G401 (cell line): ENCODE results near the gene SLC19A1. TPM values are rescaled to one million over a fixed set of nuclear protein-coding genes. Genes with fewer than 3 reads are reported as not detected.

Experiments
- DNase-seq: peaks from one replicate; pipeline ENCODE4 v3.0.0-alpha.2; 2015; ENCODE audit warnings: low spot score
- in situ Hi-C: cut with HindIII; loops from 2 replicates; pipeline ENCODE4 v1.10.0; 2016; ENCODE audit warnings: low sequenced_read_pairs, mixed read lengths
- total RNA-seq: library from RNA; depleted of rRNA; stranded (reverse); fragments of >200 nt; shearing (Covaris generic); gene quantifications from 2 replicates; pipeline ENCODE4 v1.2.3, GENCODE V29; 2014; rRNA removed

SLC19A1 gene
- total RNA-seq, 1 experiment from 2014 or later: 15.4 TPM

DNA sequence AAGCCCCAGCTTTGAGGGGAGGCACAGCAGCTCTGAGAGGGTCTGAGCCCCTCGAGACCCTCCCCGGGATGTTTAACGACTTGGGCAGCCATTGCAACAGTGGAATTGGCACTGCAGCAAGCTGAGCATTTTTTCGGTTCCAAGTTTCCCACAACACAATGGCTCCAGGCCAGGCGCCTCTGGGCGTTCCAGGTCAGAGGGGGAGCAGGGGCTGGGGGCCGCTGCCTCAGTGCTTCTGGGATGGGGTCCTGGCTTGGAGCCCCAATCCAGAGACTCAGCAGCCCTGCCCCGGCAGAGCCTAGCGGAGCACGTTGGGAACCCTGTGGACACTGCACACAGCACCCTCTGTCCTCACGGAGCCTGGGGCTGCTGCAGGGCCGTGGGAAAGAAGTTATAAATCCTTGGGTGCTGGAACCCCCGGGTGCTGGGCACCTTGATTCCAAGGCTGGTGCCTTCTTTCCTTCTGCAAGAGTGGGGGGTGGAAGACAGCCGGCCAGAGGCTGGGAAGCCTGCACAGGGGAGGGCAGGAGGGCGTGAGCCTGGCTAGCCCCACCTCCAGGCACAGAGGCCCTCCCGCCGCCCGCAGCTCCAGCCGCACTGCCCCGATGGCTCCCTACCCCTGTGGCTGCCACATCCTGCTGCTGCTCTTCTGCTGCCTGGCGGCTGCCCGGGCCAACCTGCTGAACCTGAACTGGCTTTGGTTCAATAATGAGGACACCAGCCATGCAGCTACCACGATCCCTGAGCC lies 87.1 kb downstream of the SLC19A1 start:
- in situ Hi-C loops: no loop called here

DNA sequence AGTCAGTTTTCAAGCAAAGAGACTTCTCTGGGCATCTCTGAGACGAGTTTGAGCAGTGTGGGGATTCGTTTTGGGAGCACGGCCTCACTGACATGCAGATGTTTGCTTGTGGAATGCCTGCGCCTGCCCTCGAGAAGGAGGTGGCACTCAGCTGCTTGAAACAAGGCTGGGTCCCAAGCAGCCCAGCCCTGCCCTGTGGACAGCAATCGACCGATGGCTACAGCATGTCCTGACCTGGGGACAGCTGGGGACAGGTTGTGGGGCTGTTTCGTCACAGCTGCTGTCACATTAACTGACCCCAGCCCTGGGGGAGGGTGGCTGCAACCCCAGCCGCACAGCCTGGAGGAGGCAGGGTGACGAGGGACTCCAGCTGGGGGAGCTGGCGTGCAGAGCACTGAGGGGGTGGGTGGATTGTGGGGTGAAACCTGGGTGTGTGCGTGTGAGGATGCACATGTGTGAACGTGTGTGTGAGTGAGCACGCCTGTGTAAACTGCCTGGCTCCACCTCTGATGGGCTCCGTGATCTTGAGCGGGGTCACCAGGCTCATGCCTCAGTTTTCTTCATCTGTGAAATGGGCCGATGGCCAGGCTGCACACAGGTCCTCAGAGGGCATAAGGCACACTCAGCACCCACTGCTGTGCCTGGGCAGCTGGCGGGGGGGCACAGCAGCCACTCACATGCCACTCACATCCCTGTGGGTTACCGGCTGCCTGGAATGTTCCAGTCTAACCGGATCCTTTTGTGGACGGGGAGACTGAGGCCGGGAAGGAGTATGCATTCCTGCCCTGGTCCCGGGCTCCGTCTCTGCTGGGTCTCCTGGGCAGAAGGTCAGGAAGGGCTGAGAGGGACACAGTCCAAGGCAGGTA lies 87.9 kb downstream of the SLC19A1 start:
- in situ Hi-C loops: no loop called here
- no peak for DNase-seq

More for the DNA sequence above, 87.1 kb downstream of the SLC19A1 start:
- DNase-seq: peak; percentile 37

DNA sequence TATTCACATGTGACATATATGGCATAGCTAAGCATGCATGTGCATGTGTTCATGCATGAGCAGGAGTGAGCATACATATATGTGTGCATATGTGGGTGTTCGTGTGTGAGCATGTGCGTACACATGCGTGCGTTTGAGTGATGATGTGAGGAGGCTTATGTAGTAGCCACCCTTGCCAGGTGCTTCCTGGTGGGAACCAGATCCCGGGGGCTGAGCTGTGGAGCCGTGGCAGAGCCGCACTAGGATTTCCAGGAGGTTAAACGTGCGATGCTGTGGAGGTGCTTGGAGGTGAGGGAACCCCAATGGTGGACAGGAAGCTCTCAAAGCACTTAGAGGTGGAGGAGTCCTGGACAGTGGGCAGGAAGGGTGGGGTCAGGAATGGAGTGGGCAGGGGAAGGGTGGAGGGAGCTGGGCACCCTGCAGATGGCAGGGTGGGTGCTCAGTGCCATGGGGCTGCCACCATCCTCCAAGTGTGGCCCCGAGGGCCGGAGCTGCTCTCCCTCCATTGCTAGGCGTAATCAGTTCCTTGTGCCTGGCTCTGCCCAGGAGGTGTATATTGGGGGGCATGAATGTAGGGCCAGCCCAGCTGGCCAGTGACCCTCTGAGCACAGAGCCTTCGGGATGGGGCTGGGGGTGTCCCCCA lies 88.8 kb downstream of the SLC19A1 start:
- in situ Hi-C loops: no loop called here
- no peak for DNase-seq

DNA sequence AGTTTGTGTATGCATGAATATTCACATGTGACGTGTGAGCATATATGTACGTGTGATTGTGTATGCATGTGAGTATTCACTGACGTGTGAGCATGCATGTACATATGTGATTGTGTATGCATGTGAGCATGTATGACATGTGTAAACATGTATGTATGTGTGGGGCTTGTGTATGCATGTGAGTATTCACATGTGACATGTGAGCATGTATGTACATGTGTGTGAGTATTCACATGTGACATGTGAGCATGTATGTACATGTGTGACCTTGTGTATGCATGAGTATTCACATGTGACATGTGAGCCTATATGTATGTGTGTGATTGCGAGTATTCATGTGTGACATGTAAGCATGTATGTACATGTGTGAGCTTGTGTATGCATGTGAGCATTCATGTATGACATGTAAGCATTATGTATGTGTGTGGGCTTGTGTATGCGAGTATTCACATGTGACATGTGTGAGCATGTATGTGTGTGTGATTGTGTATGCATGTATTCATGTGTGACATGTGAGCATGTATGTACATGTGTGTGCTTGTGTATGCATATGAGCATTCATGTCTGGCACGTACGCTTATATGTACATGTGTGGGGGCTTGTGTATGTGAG lies 89.4 kb downstream of the SLC19A1 start:
- in situ Hi-C loops: no loop called here

DNA sequence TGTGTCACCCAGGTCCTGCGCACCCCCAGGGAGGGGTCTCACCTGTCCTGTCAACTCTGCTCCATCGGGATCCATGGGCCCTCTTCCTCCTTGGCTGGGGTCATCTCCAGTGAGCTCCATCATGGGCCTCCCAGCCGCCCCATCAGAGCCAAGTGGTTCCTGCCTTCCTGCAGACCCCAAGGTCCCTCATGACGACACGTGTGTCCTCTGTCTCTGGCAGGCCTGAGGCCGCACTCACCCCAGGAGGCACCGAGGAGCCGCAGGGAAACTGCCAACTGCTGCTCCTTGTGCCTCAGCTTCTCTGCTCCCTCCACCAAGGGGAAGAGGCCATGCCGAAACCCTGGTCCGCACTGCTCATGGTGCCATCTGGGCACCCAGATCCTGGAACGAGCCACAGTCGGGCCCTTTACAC lies 90.5 kb downstream of the SLC19A1 start:
- in situ Hi-C loops: no loop called here
- no peak for DNase-seq

More for the DNA sequence above, 89.4 kb downstream of the SLC19A1 start:
- DNase-seq: no peak

DNA sequence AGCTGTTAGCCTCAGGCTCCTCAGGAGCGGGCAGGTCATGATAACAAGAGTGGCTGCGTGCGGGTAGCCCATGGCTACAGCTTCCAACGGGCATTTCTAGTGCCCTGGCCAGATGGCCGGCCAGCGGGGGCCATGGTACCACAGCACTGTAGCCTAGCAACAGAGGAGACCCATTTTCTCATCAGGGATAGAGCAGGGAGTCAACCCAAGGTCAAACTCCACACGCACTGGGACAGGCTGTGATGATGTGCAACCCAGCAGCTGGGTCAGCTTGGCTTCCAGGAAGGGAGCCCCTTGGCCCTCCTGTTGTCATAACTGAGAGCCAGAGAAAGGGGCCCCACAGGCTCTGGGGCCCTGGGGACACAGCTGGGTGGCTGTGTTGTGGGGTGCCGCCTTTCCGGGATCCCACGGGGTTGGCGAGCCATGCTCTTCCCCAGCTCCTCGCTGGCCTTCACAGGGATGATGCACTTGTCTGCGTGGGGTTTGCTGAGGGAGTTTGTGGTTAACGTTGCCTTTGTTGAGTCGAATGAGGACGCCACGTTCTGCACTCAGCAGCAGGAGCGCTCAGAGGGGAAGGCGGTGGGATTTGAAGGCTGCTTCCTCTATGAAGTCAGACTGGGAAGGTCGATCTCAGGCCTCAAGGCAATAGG lies 91.0 kb downstream of the SLC19A1 start:
- DNase-seq: peak; percentile 69
- in situ Hi-C loops: no loop called here

DNA sequence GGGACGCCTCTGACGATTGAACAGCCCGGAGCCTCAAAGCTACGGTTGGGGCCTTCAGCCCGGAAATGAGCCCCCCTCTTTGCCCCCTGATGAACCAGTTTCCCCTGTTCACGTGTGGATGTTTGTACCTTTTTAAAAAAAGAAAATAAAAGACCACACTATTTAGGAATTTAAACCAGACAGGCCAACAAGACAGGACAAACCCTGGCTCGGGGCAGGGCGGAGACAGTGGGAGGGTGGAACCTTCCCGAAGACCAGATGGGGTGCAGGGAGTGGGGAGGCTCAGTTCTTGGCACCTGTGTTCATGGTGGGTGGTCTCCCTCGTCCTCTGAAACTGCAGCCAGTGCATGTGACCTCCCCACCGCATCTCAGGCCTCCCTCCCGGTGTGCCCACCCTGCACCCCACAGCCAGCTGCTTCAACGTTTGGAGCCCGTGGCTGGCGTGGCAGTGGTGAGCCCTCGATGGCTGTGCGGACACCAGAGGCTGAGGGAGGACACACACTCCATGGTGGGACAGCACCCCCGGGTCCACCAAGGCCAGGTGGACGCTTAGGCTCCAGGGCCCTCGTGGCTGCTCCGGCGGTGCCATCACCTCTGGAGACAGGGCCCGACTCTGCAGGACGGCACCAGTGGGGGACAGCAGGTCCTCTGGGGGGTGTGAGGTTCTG lies 91.7 kb downstream of the SLC19A1 start:
- in situ Hi-C loops: no loop called here
- DNase-seq: no peak

DNA sequence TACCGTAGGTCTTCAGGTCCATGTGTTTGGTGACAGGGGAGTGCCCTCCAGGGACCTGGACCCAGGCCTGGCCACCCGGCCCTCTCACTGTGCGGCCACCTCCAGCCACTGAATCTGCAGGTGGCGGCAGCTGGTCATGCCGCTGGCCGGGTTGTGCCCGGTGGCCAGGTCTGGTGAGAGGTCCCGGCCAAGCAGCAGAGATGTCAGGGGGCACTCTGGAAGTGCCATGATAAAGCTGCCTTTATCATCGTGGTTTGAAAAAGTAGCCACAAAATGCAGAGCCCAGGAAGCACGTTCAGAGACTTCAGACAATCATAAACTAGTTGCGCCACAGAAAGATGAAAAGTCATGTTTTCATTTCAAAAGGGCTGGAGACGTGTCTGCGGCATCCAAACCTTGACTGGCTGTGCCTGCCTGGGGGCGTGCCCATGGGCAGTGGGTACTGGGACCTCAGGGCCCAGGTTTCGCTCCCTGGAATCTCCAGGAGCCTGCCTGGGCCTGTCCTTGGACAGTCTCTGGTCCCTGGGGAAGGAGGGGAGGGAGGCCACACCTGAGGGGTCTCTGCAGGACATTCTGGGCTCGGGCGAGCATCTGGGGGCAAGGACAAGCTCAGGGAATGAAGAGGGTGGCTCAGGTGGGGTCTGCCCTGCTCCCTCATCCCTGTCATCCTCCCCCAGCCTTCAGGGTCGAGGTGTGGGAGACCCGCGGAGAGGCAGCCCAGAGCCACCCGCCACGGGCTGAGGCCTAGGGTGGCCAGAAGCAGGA lies 92.4 kb downstream of the SLC19A1 start:
- in situ Hi-C loops: no loop called here
- DNase-seq: no peak

DNA sequence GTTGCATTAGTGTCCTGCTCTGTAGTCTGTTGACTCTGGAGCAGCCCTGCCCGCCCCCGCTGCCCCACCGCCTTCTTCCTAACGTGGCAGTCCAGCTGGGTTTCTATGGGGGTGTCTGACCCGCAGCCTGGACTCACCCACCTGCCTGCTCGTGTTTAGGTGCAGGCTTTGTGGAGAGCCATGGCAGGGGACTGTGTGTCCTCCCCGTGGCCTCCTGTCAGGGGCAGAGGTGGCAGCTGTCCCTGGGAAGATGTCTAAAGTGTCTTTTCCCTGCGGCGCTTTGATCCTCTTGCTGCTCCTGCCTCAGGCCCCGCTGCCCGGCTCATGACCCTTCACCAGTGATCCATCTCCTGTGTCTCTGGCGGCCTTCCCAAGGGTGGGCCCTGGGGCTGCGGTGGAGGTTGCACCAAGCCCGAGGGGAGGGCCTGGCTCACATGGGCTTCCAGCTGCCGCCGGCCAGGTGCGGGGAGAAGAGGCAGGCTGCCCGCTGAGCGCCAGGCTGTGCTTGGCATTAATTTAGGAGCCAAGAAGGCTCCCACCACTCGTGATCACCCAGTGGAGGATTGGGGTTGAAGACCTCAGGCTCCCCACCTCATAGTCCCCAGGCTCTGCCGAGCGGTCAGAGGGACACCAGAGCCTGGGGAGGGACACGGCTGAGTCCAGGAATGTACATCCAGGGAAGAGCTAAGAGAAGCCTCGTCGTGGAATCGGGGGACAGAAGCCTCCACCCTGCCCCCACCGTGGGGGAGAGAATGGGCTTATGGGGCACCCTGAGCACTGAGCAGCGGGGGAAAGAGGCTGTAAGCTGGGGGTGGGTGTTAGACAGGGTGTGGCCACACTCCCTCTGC lies 93.2 kb downstream of the SLC19A1 start:
- DNase-seq: no peak
- in situ Hi-C loops: no loop called here

DNA sequence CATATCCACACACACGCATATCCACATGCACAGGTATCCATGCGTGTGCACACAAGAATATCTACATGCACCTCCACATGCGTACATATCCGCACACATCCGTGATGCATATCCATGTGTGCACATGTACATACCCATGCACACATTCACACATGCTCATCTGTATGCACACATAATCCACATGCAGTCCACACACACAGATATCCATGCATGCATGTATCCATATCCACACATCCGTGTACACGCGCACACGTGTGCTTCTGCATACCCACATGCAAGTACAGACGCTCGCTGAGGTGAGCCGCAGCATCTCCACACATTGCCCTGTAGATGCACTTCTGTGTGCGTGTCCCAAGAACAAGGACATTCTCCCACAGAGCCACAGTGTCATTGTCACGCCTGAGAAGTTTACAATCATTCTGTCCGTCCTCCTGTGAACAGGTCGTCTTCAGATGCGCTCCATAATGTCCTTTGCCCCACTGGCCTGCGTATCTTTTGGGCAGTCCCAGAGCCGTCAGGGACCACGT lies 93.9 kb downstream of the SLC19A1 start:
- no peak for DNase-seq
- in situ Hi-C loops: no loop called here

Other genes starting within 250 kb of the SLC19A1 start
- 353 and 524 TPM in 2 replicates for gene COL18A1, start 137.3 kb downstream of the SLC19A1 start, total RNA-seq
- 1.7 and 4.0 TPM in 2 replicates for gene PCBP3, start 101.3 kb upstream of the SLC19A1 start, total RNA-seq